Hypothalamus (tissue), 51 donors: ENCODE measurements around the gene ATP5F1C.

Source experiments
- DNase-seq, 51 donors: peaks; one replicate each; lab custom pipeline; 2025; lab: John Stamatoyannopoulos, UW

The ATP5F1C gene

DNA sequence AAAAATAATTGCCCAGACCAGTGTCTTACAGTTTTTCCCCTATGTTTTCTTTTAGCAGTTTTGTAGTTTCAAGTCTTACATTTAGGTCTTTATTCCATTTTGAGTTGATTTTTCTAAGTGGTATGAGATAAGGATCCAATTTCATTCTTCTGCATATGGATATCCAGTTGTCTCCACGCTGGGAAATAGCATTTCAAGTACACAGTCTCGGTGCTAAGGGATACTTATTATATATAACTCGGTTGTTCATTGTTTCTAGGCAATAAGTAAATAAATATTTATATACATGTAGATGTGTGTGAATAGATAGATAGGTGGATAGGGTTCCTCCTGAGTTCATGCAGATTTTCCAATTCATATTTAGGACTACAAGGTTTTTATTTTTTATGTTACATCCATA lies 46.3 kb downstream of the ATP5F1C start:
- no peak for DNase-seq

DNA sequence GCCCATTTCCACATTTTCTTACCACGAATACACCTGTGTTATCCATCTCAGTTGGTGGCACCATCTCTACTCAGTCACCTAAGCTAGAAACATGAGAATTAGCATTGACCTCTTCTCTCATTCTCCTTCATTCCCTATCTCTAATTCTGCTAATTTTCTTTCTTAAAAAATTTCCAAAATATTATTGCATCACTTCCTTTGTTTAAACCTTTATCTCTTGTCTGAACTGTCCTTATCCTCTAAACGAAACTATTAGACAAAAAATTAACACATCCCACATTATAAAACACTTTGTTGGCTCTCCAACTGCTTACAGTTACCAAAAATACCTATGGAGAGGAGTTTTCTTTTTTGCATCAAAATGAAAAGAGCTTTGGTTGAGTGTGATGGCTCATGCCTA lies 48.6 kb downstream of the ATP5F1C start:
- DNase-seq = no peak

DNA sequence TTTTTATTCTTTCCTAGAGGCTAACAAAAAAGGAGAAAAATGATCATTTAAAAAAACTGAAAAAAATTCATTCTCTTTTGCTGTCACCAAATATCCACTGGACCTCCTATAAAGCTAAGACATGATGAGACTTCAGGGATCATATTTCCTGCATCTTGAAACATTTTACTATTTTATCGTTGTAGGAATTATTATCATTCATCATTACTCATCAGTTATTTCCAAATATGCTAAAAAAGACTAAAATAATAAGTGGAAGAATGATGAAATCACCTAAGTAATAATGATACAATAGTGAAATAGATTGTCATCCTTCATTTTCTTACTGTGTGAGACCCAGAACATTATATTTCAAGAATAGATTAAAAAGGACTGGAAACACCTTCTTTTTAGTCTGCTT lies 58.6 kb downstream of the ATP5F1C start:
- DNase-seq = no peak

DNA sequence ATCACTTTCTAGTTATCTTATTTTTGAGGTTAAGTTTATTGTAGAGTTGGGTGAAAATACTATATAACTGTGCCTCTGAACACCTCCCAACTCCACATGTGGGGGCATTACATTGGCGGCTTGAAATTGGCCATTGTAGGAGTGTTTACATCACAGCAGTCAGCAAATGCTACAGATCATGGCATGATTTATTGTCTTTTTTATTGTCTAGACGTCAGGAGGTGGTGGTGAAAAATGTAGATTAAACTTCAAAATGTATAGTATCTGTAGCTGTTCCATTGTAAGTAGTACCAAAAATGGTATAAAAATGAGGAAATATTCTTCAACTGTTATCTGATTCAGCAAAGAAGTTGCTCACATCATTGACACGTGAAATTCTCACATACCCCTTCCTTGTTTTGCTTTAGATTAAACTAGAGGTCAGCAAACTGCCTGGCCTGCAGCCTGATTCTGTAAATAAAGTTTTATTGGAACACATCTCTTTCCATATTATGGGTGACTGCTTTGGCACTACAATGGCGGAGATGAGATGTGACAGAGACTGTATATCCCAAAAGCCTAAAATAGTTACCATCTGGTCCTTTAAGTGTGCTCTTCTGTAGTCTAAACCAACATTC lies 65.4 kb downstream of the ATP5F1C start:
- no peak for DNase-seq

DNA sequence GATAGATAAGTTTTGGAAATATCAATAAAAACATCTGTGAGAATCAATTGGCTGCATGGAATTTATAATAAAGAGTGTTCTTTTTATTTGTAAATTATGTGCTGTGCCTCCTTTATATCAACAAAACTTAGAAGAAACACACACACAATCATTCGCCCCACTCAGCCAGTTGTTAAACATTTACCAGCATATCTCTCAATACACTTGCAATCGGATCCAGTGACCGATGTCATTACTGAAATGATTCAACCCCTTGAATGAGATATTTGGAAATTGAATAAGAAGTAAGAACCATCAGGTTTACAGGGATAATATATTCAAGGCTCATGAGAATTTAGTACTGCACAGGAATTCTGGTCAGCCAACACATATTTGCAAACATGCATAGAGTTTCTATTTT lies 65.9 kb downstream of the ATP5F1C start:
- no peak for DNase-seq

- DNase-seq = no peak
Measured at GRCh38 chr10:7855205-7855604, 67.2 kb downstream of the ATP5F1C start.

DNA sequence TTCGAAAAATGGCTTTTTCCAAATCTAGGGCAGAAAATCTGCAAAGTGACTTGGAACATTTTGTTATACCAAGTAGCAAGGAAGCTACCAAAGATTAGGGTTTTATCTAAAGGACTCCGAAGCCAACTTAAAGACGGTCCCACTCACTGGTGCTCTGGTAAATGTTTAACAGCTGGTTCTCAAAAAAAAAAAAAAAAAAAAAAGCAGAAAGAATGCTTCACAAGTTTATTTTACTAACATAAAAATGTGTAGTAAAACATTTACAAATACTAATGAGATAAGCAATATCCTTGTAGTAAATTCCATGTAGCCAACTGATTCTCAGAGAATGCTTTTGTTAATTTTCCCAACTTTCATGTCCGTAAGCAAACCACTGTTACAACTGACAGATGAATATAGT lies 68.7 kb downstream of the ATP5F1C start:
- DNase-seq = no peak

DNA sequence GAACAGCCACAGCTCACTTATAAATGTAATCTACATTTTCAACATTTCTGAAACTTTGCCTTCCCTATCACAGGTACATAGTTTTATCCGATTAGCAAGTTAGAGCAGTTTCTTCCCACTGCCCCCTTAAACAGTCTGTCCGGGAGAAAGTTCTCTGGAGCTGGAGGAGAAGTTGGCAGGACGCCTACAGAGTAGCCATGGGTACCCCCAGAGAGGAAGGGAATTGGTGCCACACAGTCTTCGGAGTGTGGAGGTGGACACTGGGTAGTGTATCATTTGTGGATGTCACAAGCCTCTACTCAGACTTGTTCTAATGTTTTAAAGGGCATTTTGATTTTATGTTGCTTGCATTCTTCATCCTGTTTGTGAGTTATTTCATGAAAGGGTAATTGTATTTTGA lies 69.3 kb downstream of the ATP5F1C start:
- DNase-seq = peak in 13 of 51 donors; percentile 1 to 34 (median 8)
